ENCODE data around the gene GSTO2.

Gene GSTO2

DNA sequence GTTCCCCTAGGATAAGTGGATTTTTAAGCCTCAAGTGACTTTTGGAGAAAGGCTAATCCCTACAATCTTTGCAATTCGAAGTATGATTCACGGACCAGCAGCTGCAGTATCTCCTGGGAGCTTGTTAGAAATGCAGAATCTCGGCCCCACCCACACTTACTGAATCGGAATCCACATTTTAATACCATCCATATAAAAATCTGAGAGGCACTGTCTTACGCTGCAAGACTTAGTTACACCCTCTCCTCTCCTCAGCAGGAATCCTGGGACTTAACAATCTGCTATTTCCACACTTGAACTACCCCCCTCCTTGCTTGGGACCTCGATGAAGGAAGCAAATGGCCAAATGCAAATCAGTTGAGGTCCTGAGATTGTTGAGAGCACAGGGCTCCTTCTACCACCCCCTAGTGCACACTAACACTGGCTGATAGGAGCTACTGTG lies 48.3 kb downstream of the GSTO2 start:
- Histone ChIP-seq H3K9ac (ENCODE audit: low read length) (no peak overlapping the region), H2BK120ac (ENCODE audit: insufficient read depth, low read length, poor library complexity) (no peak overlapping the region), H3K27ac (ENCODE audit: low read depth, low read length) (no peak overlapping the region), H3K27me3 (ENCODE audit: insufficient read depth, low read length) (no peaks in the 10 kb centered on the region), H2AFZ (ENCODE audit: insufficient read depth, low read length, poor library complexity) (no peak overlapping the region), H3K4me3 (ENCODE audit: low read depth, low read length) (no peak overlapping the region), H3K4me2 (ENCODE audit: low read length) (no peak overlapping the region), H3K4me1 (ENCODE audit: control insufficient read depth in 1 of 2, insufficient read depth in 2 of 2, low read length in 2 of 2) (peaks cover 5 to 17% of the 10 kb centered on the region in 2 experiments), H3K79me1 (ENCODE audit: low read length) (no peaks in the 10 kb centered on the region), H3K18ac (ENCODE audit: low read length) (no peak overlapping the region), H4K12ac (ENCODE audit: low read depth, low read length) (no peak overlapping the region), H4K8ac (ENCODE audit: low read depth, low read length) (no peak overlapping the region), H3K79me2 (ENCODE audit: control insufficient read depth, insufficient read depth, low read length, poor library complexity) (peaks cover 3% of the 10 kb centered on the region), H3K9me3 (ENCODE audit: insufficient read depth, low read depth, low read length) (peaks cover 3% of the 10 kb centered on the region), H3K36me3 (ENCODE audit: control insufficient read depth in 1 of 2, insufficient read depth in 2 of 2, low read length in 2 of 2) (peaks cover 41 to 46% of the 10 kb centered on the region in 2 experiments), H2BK12ac (ENCODE audit: low read length) (no peak overlapping the region), H3K4ac (ENCODE audit: low read depth, low read length) (no peak overlapping the region), H2AK5ac (ENCODE audit: low read length) (no peak overlapping the region), H4K91ac (ENCODE audit: low read depth, low read length) (no peak overlapping the region), H3K23ac (ENCODE audit: low read length) (no peak overlapping the region), H3K14ac (ENCODE audit: low read length) (no peak overlapping the region), H2BK5ac (ENCODE audit: low read depth, low read length, poor library complexity) (no peak overlapping the region)
- no CpG with 5 or more reads among the region's 6 CpGs for WGBS (ENCODE audit: extremely low coverage, insufficient coverage, insufficient read length)
- DNase-seq = peak; percentile 70 to 81

DNA sequence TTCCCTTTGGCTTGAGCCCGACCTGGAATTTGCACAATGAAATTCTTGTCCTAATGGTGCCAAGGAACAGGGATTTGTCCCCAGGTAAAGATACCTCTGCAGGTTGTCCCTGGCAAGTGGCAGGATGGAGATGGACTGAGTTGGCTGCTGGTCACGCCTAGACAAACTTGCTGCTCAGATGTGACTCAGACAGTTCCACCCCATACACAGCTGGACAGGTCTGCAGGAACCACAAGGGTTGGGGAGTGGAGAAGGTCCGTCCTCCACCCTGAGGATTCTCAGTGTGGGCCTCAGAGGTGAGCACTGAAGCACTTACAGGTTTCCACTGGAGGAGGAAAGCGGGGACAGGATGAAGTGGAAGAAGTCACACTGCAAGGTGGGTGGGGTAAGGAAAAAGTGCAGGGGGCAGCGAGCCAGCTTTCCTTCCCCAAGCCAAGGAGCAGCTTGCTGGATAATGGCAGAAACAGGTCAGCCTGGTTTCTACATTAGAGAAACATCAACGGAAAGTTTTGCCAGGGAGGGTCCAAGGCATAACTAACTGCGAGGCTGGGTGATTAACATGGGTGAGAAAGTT lies 48.8 kb downstream of the GSTO2 start:
- no peak overlapping the region for H3K18ac ChIP-seq (ENCODE audit: low read length)
- no peak overlapping the region for H3K4me2 ChIP-seq (ENCODE audit: low read length)
- H3K4ac ChIP-seq (ENCODE audit: low read depth, low read length) = no peak overlapping the region
- no peak overlapping the region for H2BK120ac ChIP-seq (ENCODE audit: insufficient read depth, low read length, poor library complexity)
- H2AFZ ChIP-seq (ENCODE audit: insufficient read depth, low read length, poor library complexity) = no peak overlapping the region
- no peak overlapping the region for H3K4me3 ChIP-seq (ENCODE audit: low read depth, low read length)
- WGBS (ENCODE audit: extremely low coverage, insufficient coverage, insufficient read length) = no CpG with 5 or more reads among the region's 7 CpGs
- H3K36me3 ChIP-seq (ENCODE audit: control insufficient read depth in 1 of 2, insufficient read depth in 2 of 2, low read length in 2 of 2) = peaks cover 36 to 40% of the 10 kb centered on the region in 2 experiments
- H3K79me2 ChIP-seq (ENCODE audit: control insufficient read depth, insufficient read depth, low read length, poor library complexity) = peaks cover 3% of the 10 kb centered on the region
- no peak overlapping the region for H2AK5ac ChIP-seq (ENCODE audit: low read length)
- no peaks in the 10 kb centered on the region for H3K79me1 ChIP-seq (ENCODE audit: low read length)
- no peak overlapping the region for H3K14ac ChIP-seq (ENCODE audit: low read length)
- H3K27me3 ChIP-seq (ENCODE audit: insufficient read depth, low read length) = no peaks in the 10 kb centered on the region
- no peak overlapping the region for H3K27ac ChIP-seq (ENCODE audit: low read depth, low read length)
- H3K9me3 ChIP-seq (ENCODE audit: insufficient read depth, low read depth, low read length) = peaks cover 3% of the 10 kb centered on the region
- no peak overlapping the region for H4K91ac ChIP-seq (ENCODE audit: low read depth, low read length)
- DNase-seq = peak; percentile 36 to 64
- H4K8ac ChIP-seq (ENCODE audit: low read depth, low read length) = no peak overlapping the region
- H3K4me1 ChIP-seq (ENCODE audit: control insufficient read depth in 1 of 2, insufficient read depth in 2 of 2, low read length in 2 of 2) = peaks cover 5 to 17% of the 10 kb centered on the region in 2 experiments
- H3K23ac ChIP-seq (ENCODE audit: low read length) = no peak overlapping the region
- H2BK5ac ChIP-seq (ENCODE audit: low read depth, low read length, poor library complexity) = no peak overlapping the region
- no peak overlapping the region for H3K9ac ChIP-seq (ENCODE audit: low read length)
- no peak overlapping the region for H4K12ac ChIP-seq (ENCODE audit: low read depth, low read length)
- H2BK12ac ChIP-seq (ENCODE audit: low read length) = no peak overlapping the region

GRCh38 chr10:104318326-104318725 lies 49.3 kb downstream of the GSTO2 start:
- H3K4me3 ChIP-seq (ENCODE audit: low read depth, low read length) = no peak overlapping the region
- no peak overlapping the region for H3K4ac ChIP-seq (ENCODE audit: low read depth, low read length)
- H2BK12ac ChIP-seq (ENCODE audit: low read length) = no peak overlapping the region
- no peaks in the 10 kb centered on the region for H3K79me1 ChIP-seq (ENCODE audit: low read length)
- H3K23ac ChIP-seq (ENCODE audit: low read length) = no peak overlapping the region
- no peak overlapping the region for H2AK5ac ChIP-seq (ENCODE audit: low read length)
- H2AFZ ChIP-seq (ENCODE audit: insufficient read depth, low read length, poor library complexity) = no peak overlapping the region
- no peak overlapping the region for H3K27ac ChIP-seq (ENCODE audit: low read depth, low read length)
- H4K12ac ChIP-seq (ENCODE audit: low read depth, low read length) = no peak overlapping the region
- H4K91ac ChIP-seq (ENCODE audit: low read depth, low read length) = no peak overlapping the region
- no peak overlapping the region for H3K18ac ChIP-seq (ENCODE audit: low read length)
- H3K9ac ChIP-seq (ENCODE audit: low read length) = no peak overlapping the region
- no peak overlapping the region for H2BK5ac ChIP-seq (ENCODE audit: low read depth, low read length, poor library complexity)
- H2BK120ac ChIP-seq (ENCODE audit: insufficient read depth, low read length, poor library complexity) = no peak overlapping the region
- no CpG with 5 or more reads among the region's 5 CpGs for WGBS (ENCODE audit: extremely low coverage, insufficient coverage, insufficient read length)
- no peaks in the 10 kb centered on the region for H3K27me3 ChIP-seq (ENCODE audit: insufficient read depth, low read length)
- H3K79me2 ChIP-seq (ENCODE audit: control insufficient read depth, insufficient read depth, low read length, poor library complexity) = peaks cover 3% of the 10 kb centered on the region
- no peak overlapping the region for H4K8ac ChIP-seq (ENCODE audit: low read depth, low read length)
- H3K4me2 ChIP-seq (ENCODE audit: low read length) = no peak overlapping the region
- peaks cover 3% of the 10 kb centered on the region for H3K9me3 ChIP-seq (ENCODE audit: insufficient read depth, low read depth, low read length)
- peaks cover 5 to 17% of the 10 kb centered on the region in 2 experiments for H3K4me1 ChIP-seq (ENCODE audit: control insufficient read depth in 1 of 2, insufficient read depth in 2 of 2, low read length in 2 of 2)
- no peak for DNase-seq
- no peak overlapping the region for H3K14ac ChIP-seq (ENCODE audit: low read length)
- peaks cover 31 to 35% of the 10 kb centered on the region in 2 experiments for H3K36me3 ChIP-seq (ENCODE audit: control insufficient read depth in 1 of 2, insufficient read depth in 2 of 2, low read length in 2 of 2)

DNA sequence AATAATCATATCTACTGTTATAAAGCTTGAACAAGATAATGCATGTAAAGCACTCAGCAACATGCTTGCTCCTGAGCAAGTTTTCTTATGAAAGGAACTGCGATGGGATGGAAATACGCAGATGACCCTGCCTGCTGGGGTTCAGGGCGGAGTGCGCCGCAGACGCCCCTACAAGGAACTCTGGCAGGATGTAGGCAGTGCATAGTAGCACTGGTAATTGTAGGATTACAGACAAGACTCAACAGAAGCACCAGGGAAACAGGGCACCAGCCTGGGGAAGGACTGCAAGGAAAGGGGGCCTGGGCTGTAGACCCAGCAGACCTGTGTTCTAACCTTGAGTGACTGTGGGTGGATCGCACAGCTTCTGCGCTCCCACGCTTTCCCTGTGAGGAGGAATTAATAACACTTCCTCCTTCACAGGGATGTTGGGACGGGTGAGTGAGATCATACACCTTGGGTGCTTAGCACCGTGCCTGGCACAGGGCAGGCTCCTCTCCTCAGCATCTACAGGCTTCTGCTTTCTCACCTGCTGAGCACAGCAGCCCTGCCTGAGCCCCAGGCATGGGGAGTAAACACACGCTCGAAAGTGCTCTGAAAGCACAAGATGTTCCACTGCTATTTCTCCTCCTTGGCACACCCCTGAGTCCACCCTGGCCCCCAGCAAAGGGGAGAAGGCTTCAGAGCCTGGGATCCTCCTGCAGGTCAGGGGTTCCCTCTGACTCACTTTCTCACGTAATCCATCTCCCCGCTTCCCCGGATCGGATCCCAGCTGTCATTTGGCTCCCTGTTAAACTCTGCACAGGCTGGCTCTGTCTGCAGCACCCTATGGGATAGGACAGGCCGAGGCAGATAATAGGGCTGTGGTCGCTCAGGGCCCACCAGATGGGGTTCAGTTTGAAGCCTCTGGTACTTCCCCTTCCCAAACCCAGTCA lies 50.1 kb downstream of the GSTO2 start:
- no peak overlapping the region for H4K91ac ChIP-seq (ENCODE audit: low read depth, low read length)
- H4K8ac ChIP-seq (ENCODE audit: low read depth, low read length) = no peak overlapping the region
- H3K4me3 ChIP-seq (ENCODE audit: low read depth, low read length) = no peak overlapping the region
- H4K12ac ChIP-seq (ENCODE audit: low read depth, low read length) = no peak overlapping the region
- no peak overlapping the region for H3K14ac ChIP-seq (ENCODE audit: low read length)
- no peak overlapping the region for H3K9ac ChIP-seq (ENCODE audit: low read length)
- no peaks in the 10 kb centered on the region for H3K27me3 ChIP-seq (ENCODE audit: insufficient read depth, low read length)
- no peak for DNase-seq
- WGBS (ENCODE audit: extremely low coverage, insufficient coverage, insufficient read length) = no CpG with 5 or more reads among the region's 19 CpGs
- no peak overlapping the region for H2AK5ac ChIP-seq (ENCODE audit: low read length)
- H3K27ac ChIP-seq (ENCODE audit: low read depth, low read length) = no peak overlapping the region
- peaks cover 3% of the 10 kb centered on the region for H3K79me2 ChIP-seq (ENCODE audit: control insufficient read depth, insufficient read depth, low read length, poor library complexity)
- H3K36me3 ChIP-seq (ENCODE audit: control insufficient read depth in 1 of 2, insufficient read depth in 2 of 2, low read length in 2 of 2) = peaks cover 27 to 28% of the 10 kb centered on the region in 2 experiments
- H3K9me3 ChIP-seq (ENCODE audit: insufficient read depth, low read depth, low read length) = peaks cover 3% of the 10 kb centered on the region
- no peak overlapping the region for H2AFZ ChIP-seq (ENCODE audit: insufficient read depth, low read length, poor library complexity)
- H3K18ac ChIP-seq (ENCODE audit: low read length) = no peak overlapping the region
- no peak overlapping the region for H3K23ac ChIP-seq (ENCODE audit: low read length)
- no peak overlapping the region for H2BK120ac ChIP-seq (ENCODE audit: insufficient read depth, low read length, poor library complexity)
- peaks cover 5 to 17% of the 10 kb centered on the region in 2 experiments for H3K4me1 ChIP-seq (ENCODE audit: control insufficient read depth in 1 of 2, insufficient read depth in 2 of 2, low read length in 2 of 2)
- H3K4ac ChIP-seq (ENCODE audit: low read depth, low read length) = peak overlapping the region; percentile 2
- H2BK5ac ChIP-seq (ENCODE audit: low read depth, low read length, poor library complexity) = peak overlapping the region; percentile 16
- no peak overlapping the region for H3K4me2 ChIP-seq (ENCODE audit: low read length)
- H2BK12ac ChIP-seq (ENCODE audit: low read length) = no peak overlapping the region
- H3K79me1 ChIP-seq (ENCODE audit: low read length) = no peaks in the 10 kb centered on the region

Measured in trophoblast cell (in vitro differentiated cells and primary cell).